Activated CD4-positive, alpha-beta T cell treated with anti-CD3 and anti-CD28 coated beads for 48 hours (primary cell): ENCODE data around the gene ITCH.
"Not testable (repeated sequence)": the region's sequence is repeated elsewhere in the genome, so short reads cannot be mapped to it uniquely, and the experiment has no call there.

ENCODE experiments used
- DNase-seq: peaks from one replicate; pipeline ENCODE4 v3.0.0-alpha.2; 2020

ITCH gene

DNA sequence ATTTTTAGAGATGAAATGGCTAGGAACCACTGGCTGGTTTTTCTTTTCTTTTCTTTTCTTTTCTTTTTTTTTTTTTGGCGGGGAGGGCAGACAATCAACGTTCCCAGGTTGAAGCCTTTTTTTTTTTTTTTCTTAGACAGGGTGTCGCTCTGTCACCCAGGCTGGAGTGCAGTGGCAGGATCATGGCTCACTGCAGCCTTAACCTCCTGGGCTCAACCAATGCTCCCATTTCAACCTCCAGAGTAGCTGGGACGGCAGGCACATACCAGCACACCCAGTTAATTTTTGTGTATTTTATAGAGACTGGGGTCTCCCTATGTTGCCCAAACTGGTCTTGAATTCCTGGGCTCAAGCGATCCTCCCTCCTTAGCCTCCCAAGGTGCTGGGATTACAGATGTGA lies 18.8 kb upstream of the ITCH start:
- no peak for DNase-seq

DNA sequence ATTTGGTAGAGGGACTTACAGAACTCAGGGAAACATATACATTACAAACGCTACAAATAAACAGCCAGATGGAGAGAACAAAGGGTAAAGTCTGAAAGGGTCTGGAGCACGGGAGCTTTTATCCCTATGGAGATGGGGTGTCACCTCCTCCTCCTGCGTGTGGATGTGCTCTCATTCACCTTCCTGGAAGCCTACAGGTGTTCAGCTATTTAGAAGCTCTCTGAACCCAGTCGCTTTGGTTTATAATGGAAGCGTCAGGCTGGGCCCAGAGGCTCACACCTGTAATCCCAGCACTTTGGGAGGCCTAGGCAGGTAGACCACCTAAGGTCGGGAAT lies 17.7 kb upstream of the ITCH start:
- no peak for DNase-seq

DNA sequence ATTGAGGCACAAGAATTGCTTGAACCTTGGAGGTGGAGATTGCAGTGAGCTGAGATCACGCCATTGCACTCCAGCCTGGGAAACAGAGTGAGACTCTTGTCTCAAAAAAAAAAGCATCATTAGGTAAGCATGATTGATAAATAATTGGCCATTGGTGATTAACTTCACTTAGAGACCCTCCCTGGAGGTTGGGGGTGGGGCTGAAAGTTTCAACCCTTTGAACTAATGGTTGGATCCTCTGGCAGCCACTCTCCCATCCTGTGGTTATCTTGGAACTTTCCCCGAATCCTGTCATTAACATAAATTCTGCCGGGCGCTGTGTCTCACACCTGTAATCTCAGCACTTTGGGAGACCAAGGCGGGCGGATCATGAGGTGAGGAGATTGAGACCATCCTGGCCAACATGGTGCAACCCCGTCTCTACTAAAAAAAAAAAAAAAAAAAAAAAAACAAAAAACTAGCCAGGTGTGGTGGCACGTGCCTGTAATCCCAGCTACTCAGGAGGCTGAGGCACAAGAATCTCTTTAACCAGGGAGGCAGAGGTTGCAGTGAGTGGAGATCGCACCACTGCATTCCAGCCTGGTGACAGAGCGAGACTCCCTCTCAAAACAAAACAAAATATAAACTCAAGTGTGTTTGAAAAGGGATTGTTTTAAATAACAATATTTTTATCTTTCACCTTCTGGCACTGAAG lies 17.1 kb upstream of the ITCH start:
- not testable (repeated sequence) for DNase-seq

DNA sequence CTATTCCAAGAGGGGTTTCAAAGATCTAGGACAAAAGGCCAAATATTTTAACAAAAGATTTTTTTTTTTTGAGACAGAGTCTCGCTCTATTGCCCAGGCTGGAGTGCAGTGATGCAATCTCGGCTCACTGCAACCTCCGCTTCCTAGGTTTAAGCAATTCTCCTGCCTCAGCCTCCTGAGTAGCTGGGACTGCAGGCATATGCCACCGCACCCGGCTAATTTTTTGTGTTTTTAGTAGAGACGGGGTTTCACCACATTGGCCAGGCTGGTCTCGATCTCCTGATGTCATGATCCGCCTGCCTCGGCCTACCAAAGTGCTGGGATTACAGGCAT lies 16.6 kb upstream of the ITCH start:
- DNase-seq, result not testable (repeated sequence)

DNA sequence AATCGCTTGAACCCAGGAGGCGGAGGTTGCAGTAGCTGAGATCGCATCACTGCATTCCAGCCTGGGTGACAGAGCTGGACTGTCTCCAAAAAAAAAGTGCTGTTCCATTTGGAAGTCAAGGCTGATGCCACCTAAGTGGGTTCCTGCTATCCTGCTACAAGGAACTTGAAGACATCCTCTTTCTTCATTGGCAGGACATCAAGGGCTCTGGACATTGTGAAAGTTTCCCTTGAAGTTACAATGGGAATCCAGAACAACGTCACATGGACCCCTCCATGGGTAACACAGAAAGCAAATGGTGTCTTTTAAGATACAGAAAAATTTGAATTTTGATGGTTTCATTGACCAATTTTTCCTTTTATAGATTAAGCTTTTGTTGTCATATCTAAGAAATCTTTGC lies 15.5 kb upstream of the ITCH start:
- no peak for DNase-seq

DNA sequence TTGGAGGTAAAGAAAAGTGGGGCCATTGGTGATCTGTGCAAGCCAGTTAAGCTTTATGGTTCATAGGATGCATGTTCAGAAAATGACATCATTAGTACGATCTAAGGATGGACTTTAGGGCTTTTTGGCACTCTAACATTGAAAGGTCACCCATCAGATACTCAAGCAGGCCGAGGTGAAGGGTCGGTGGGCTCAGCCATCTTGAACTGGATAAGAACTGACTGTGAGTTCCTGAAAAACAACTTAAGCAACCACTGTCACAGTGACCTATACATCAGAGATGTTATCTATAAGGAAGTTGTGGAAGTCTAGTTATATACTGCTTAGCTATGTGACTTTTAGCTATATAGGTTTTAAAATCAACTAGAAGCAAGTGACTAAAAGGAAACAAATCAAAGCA lies 13.0 kb upstream of the ITCH start:
- DNase-seq, result no peak

DNA sequence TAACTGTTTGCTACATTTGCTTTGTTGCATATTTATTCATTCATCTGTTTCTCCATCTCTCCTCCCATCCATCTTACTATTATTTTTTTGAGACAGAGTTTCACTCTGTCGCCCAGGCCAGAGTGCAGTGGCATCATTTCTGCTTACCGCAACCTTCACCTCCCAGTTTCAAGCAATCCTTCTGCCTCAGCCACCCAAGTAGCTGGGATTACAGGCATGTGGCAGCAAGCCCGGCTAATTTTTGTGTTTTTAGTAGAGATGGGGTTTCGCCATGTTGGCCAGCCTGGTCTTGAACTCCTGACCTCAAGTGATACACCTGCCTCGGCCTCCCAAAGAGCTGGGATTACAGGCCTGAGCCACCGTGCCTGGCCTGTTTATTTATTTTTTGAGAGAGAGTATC lies 9.6 kb upstream of the ITCH start:
- DNase-seq, result not testable (repeated sequence)

DNA sequence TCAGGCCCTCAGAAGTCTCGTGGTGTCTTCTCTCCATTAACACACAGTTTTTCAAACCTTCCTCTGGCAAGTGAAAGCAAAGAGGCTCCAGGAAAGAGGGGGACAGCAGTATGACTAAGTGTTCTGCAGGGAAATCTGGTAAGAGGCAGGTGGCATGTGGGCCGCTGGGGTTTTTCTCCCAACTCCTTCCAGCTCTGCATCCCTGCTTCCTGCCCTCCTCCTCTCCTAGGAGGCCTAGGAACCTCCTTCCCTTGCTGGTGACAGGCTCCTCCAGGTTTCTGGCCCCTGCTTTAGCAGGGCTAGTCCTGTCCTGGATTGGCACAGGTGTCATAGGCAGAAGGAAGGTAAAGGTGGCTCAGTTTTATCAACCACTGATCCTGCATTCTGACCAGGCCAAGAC lies 7.6 kb upstream of the ITCH start:
- DNase-seq, result no peak

DNA sequence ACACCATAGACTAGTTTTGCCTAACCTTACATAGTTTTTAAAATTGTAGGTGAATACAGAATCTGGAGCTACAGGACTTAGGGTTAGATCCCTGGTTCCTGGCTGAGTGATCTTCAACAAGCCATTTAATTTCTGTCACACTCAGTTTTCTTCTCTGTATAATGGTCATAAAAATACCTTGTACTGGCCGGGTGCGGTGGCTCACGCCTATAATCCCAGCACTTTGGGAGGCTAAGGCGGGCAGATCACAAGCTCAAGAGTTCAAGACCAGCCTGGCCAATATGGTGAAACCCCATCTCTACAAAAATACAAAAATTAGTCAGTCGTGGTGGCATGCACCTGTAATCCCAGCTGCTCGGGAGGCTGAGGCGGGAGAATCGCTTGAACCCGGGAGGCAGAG lies 3.3 kb upstream of the ITCH start:
- not testable (repeated sequence) for DNase-seq

DNA sequence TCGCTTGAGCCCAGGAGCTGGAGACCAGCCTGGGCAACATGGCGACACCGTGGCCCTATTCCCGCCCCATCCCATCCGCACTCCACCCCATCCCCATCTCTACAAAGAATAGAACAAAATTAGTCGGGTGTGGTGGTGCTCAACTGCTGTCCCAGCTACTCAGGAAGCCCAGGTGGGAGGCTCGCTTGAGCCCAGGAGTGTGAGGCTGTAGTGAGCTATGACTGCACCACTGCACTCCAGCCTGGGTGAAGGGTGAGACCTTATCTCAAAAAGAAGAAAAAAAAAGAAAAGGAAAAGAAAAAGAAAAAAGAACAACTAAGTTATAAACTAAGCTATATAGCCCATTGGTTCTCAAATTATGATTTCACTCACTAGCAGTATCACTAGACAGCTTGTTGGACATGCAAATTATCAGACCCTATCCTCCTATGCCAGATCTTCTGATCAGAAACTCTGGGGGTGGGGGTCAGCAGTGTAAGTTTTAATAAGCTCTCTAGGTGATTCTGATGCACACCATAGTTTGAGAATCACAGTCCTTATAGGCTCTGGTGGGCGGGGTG lies 491 bp upstream of the ITCH start:
- DNase-seq, result no peak

DNA sequence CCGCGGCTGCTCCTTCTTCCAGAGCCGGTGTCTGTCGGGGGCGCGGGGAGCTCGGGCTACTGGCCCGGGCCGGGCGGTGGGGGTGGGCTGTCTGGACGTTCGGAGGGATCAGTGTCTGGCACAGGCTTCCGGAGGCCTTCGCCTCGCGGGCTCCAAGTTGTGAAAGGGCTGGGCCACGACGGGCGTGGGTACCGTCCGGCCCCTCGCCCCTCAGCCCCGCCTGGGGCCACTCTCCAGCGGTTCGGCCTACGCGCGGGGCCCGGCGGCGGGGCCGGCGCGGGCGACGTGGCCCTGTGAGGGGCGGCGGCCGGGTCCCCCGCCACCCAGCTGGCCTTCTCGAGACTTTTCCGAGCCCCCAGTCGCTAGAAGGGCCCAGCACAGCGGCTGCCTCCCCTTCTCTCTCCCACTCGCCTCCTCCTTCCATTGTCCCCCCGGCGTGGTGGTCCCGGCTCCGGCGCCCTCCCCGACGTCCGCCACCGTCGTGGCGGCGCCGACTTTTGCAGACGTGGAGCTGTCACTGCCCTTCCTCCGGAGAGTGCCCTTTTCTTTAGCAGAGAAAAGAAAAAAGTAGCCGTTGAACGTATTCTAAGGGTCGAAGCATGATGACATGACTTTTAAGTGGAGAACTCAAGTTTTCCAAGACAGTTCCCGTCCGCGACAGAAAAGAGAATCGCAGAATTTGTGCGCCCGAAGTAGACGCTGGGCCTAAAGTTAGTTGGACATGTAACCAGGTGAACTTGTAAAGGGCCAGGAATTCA lies 571 bp downstream of the ITCH start:
- DNase-seq, result peak; percentile 58

DNA sequence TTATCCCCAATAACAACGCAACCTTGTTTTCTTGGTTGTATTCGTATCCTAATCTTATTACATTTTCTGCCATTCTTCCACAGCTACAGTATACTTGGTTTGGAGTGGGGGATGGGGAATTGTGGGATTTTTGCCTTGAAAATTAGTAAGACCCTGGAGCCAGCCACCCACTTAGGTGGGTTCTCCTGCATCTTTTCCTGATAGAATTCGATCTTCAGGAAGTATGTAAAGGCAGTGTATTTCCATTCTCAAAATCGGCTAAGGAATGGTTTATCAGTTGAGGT lies 1.1 kb downstream of the ITCH start:
- no peak for DNase-seq

DNA sequence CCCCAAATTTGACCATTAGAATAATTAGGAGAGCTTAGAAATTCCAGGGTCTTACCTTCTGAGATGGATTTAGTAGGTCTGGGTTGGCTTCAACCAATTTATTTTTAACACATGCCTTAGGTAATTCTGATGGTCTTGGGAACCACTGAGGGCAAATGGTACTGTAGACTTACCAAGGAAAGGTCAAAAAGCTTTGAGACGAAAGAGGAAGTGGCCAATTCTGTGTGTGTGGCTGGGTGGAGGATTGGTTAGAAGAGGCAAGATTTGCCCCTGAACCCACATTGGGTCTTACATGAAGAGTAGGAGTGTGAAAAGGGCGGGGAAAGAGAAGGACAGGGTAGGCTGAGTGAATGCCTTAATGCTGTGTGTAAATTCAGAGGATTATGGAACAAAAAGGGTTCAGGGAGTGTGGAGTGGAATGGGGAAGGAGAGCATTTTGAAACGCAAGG lies 2.7 kb downstream of the ITCH start:
- peak; percentile 26 for DNase-seq

DNA sequence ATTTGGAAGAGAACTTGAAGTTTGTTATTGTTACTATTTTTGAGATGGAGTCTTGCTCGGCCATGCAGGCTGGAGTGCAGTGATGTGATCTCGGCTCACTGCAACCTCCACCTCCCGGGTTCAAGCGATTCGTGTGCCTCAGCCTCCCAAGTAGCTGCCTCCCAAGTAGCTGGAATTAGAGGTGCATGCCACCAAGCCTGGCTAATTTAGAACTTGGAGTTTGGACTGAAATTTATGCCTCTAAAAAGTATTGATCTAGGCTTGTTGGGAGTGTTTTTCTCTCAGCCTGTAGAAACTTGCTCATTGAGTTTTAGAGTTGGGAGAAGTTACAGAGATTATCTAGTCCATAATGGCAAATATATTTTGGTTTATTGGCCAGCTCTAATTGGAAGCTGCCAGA lies 4.1 kb downstream of the ITCH start:
- DNase-seq, result no peak

DNA sequence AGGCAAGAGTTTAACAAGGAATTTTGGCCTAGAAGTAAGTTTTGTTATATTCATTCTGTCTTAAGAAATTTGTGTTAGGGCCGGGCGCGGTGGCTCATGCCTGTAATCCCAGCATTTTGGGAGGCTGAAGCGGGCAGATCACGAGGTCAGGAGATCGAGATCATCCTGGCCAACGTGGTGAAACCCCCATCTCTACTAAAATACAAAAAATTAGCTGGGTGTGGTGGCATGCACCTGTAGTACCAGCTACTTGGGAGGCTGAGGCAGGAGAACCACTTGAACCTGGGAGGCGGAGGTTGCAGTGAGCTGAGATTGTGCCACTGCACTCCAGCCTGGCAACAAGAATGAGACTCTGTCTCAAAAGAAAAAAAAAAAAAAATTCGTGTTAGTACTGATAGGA lies 4.8 kb downstream of the ITCH start:
- DNase-seq, result not testable (repeated sequence)

DNA sequence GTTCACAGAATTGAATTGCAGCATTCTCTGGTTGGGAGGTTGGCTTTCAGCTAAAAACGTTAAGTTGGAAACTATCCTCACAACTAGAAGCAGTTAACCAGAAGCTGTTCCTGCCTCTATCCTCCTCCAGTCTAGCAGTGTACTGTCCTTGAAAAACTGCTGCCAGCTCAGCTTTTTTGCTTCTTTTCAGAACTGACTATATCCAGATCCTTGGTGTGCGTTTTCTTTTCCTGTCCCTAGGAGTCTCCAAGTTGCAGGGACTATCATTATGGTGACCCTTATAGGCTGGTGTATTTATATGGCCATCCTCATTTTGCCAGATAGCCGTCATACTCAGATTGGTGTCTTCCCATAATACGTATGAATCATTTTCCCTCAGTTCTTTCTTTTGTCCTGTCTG lies 5.5 kb downstream of the ITCH start:
- no peak for DNase-seq

DNA sequence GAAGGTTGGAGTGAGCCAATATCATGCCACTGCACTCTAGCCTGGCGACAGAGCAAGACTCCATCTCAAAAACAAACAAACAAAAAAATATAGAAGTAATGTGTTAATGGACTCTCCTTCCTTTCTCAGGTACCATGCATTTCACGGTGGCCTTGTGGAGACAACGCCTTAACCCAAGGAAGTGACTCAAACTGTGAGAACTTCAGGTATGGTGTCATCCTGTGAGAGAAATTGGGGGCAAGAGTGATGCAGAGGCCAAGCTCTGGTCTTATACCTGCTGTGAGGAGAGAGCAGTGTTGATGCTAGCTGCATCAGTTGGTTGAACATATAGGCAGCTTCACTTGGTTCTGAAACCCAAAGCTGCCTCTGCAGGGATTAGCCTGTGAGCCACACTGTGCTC lies 6.2 kb downstream of the ITCH start:
- peak; percentile 9 for DNase-seq

DNA sequence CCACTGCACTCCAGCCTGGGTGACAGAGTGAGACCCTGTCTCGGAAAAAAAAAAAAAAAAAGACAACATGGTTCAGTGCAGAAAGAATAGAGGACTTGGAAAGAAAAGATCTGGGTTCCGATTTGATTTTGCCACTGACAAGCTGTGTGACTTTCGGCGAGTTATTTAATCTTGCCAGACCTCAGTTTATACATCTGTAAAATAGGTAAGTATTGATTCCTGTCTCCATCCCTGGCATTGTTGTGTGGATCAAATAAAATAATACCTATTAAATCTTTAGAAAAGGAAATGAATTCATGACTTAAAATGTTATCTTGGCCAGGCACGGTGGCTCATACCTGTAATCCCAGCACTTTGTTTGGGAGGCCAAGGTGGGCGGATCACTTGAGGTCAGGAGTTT lies 7.0 kb downstream of the ITCH start:
- DNase-seq, result no peak

DNA sequence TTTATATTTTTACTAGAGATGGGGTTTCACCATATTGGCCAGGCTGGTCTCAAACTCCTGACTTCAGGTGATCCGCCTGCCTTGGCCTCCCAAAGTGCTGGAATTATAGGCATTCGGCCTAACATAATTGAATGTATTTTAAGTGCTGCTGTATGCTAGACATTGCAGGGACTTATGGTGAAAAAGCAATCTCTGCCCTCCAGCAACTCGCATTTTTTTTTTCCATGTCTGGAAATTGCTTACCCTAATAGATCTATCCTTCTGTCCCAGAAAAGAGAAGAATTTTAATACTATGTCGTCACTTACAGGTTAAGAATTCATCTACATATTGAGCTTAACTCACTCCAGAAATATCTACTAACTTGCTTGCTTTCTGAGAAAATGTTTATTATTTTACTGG lies 10.4 kb downstream of the ITCH start:
- no peak for DNase-seq

DNA sequence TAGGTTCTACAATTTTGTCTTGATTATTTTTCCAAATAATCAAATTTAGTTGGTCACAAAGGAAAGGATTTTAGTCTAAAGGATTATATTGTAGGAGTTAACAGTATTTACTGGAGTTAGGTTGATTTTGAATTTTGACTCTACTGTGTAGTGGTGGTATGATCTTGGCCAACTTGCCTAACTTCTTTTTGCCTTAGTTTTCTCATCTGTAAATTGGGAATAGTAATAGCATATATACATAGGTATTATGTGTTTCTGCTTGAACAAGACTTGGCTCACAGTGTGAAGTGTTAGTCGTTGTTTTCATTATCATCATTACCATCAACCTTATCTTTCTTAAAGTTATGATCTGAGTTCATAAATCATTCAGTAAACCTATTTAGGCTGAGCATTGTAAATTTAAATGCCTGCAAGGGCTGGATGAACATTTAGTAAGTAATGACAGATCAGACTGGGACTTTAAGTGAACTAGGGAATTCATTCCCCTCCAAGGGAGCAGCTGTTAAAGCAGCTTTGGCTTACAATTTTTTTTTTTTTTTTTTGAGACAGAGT lies 11.2 kb downstream of the ITCH start:
- no peak for DNase-seq

DNA sequence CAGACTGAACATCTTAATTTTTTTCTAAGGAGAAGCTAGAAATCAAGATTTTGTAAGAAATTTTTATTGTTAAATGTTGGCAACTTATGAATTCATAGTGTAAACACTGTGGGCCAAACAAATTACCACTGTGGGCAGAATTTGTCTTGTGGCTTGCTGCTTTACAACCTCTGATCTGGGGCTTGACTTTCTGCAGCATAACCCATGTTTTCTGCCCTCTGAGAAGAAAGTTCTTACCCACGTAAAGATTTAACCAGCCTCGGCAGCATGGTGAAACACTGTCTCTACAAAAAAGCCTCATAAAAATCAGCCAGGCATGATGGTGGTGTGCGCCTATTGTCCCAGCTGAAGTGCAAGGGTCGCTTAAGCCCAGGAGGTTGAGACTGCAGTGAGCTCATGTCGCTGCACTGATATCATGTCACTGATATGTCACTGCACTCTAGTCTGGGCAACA lies 12.9 kb downstream of the ITCH start:
- DNase-seq, result no peak

DNA sequence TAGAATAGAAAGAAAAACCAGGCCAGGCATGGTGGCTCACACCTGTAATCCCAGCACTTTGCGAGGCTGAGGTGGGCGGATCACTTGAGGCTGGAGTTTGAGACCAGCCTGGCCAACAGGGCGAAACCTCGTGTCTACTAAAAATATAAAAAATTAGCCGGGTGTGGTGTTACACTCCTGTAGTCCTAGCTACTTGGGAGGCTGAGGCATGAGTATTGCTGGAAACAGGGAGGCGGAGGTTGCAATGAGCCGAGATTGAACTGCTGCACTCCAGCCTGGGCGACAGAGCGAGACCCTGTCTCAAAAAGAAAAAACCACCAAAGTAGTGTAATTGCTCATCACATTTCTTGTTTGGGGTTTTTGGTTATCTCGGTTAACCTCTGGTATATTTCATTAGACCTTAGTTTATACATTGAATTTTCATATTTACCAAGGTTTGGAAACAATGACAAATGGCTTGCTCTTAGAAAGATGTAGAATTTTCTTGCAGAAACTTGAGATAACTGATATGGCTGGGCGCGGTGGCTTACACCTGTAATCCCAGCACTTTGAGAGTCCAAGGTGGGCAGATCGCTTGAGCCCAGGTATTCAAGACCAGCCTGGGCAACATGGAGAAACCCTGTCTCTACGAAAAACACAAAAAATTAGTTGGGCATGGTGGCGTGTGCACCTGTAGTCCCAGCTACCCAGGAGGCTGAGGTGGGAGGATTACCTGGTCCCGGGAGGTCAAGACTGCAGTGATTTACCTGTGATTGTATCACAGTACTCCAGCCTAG lies 14.2 kb downstream of the ITCH start:
- DNase-seq, result no peak

DNA sequence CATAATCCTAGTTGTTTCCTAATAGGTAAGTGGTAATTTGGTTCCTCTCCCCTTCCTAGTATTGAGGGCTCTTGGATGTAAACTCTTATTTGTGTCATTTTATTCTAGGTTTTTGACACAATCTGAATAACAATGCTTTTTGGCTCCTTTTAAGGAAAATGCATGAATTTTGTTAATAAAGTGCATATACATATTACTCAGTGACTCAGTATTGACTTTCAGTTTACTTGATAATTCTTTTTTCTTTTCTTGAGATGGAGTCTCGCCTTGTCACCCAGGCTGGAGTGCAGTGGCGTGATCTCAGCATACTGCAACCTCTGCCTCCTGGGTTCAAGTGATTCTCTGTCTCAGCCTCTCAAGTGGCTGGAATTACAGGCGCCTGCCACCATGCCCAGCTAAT lies 19.1 kb downstream of the ITCH start:
- DNase-seq, result no peak
